GM21381 (cell line): ENCODE measurements around the gene SEC14L3.
"Not testable (repeated sequence)": the region's sequence is repeated elsewhere in the genome, so short reads cannot be mapped to it uniquely, and the experiment has no call there.

ENCODE experiments used
- ATAC-seq: cut with Tn5 transposase; IDR thresholded peaks from one replicate; pipeline ENCODE4 v1.9.1; 2021; ENCODE audit warnings: mild to moderate bottlenecking, moderate library complexity; ENCODE audit not compliant: unreplicated experiment

Gene SEC14L3

DNA sequence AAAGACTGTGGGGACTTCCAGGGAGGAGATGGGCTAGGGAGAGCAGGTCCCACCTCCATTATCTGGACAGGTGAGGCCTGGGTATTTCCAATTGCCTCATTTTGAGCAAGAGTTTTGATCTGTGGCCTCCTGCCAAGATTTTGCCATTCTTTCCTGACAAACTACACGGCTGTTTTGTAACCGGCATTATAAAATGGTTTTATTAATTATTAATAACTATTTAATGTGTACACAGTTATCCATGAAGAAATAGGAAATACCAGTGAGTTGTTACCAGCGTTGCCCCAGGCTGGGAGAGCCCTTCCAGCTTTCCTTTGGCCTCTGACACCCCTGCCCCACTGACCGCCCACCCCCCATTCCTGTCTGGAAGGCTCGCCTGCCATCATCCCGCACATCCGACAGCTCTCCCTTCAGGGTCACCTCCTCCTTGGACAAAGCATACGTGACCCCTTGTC lies 14.9 kb upstream of the SEC14L3 start:
- no peak for ATAC-seq

- ATAC-seq, result no peak
Measured at GRCh38 chr22:30486118-30486517, 14.3 kb upstream of the SEC14L3 start.

DNA sequence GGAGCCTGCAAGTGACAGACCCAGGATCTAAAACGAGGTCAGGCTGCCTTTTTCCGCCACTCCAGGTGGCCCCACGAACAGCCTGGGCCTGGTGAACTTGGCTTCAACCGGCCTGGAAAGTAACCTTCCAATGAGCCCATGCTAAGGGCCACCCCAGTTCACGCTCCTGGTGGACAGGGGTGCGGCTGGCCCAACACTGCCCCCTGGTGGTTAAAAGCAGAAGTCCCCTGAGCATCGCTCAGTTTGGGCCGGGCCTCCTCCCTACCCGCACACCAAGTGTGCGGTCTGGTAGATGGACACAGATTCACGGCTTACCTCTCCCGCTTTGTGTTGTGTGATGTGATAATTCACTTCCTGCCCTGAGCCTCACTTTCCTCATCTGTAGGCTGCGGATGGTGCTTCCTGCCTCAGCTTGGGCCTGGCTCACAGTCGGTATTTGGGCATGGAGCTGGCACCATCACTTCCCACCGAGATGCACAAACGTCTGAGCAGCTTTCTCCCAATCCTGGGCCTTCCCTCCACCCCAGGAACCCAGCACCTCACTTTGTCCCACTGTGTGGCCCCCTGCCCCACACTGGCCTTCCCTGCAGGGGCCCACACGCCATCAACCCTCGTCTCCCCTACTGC lies 13.7 kb upstream of the SEC14L3 start:
- no peak for ATAC-seq

- ATAC-seq, result no peak
Measured at GRCh38 chr22:30483169-30483568, 11.4 kb upstream of the SEC14L3 start.

DNA sequence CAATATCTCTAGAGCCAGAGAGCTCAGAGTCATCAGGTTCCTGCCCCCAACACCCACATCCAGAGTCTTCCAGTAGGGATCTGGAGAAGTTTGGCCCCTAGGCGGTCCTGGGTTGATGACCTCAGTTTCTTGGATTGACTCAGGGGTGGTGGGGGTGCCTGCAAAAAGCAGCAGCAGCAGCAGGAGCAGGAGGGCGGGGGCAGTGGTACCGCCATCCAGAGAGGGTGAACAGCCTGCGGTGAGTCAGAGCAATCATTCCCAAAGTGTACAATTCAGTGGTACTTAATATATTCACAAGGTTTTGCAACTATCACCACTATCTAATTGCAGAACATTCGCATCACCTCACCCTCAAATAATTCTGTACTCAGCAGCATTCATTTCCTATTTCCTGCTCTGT lies 9.9 kb upstream of the SEC14L3 start:
- no peak for ATAC-seq

- no peak for ATAC-seq
Measured at GRCh38 chr22:30479981-30480380, 8.2 kb upstream of the SEC14L3 start.

DNA sequence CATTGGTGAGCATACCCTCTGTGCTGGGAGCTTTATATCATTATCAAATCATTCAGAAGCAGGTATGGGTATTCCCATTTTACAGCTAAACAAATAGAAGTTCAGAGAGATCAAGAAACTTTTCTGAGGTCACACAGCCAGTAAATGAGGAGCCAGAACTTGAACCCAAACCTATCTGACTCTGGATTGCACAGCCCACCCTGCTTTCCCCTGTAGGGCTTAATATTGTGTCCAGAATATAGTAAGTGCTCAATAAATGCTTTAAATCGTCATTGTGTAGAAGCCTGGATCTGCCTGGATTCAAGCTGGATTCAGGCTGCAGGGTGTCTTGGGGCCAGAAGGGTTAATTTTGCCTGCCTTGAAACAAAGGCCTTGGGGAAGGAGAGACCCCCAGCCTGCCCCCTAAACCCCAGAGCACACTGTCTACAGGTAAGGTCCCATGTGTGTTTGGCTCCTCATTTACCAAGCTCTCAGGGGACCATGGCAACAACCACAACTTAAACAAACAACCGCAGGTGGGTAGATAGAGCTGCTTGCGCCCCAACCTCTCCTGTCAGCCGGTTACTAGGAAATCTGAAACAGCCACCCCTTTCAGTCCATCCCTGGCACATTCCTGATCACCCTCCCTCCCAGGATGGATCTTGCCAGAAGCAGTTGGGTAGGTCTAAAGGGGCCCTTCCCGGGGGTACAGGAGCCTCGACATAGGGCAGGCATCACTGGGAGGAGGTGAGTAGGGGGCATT lies 3.0 kb upstream of the SEC14L3 start:
- no peak for ATAC-seq

DNA sequence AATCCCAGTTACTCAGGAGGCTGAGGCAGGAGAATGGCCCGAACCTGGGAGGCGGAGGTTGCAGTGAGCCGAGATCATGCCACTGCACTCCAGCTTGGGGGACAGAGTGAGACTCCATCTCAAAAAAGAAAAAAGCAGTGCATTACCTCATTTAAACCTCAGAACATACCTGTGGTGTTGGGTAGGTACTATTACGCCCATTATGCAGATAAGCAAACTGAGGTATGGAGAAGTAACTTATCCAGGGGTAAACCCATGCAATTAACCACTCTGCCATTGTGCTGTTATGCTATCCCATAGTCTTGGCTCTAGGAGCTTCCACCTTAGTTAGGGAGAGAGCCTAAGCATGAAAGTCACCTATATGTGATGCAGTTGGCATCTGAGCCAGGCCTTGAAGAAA lies 2.3 kb upstream of the SEC14L3 start:
- ATAC-seq, result no peak

GRCh38 chr22:30472994-30473720 lies 1.3 kb upstream of the SEC14L3 start:
- ATAC-seq, result no peak

DNA sequence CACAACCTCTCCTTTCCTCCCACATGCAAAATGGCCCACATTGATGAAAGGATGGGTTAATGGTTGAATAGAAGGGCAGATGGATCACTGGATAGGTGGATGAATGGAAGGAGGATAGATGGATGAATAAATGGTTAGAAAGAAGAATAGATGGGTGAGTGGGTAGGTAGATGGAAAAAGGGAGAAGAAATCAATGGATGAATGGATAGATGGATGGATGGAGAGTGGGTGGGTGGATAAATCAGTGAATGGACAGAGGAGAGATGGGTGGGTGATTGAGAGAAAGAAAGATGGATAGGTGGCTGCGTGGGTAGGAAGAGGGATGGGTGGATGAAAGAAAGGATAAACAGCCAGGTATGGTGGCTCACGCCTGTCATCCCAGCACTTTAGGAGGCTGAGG lies 1.2 kb downstream of the SEC14L3 start:
- no peak for ATAC-seq

DNA sequence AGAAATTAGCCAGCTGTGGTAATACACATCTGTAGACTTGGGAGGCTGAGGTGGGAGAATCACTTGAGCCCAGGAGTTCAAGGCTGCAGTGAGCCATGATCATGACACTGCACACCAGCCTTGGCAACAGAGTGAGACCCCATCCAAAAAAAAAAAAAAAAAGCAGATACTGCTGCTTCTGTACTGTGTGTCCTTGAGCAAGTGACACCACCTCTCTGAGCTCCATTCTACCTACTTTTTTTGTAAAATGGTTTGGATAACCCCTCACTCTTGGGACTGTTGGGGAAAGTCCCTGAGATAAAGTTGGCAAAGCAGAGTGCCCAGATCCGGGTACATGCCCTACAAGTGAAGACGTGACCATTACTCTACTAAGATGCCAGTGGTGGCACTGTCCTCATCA lies 2.7 kb downstream of the SEC14L3 start:
- ATAC-seq, result no peak

GRCh38 chr22:30460555-30460954 lies 11.3 kb downstream of the SEC14L3 start:
- ATAC-seq, result not testable (repeated sequence)

DNA sequence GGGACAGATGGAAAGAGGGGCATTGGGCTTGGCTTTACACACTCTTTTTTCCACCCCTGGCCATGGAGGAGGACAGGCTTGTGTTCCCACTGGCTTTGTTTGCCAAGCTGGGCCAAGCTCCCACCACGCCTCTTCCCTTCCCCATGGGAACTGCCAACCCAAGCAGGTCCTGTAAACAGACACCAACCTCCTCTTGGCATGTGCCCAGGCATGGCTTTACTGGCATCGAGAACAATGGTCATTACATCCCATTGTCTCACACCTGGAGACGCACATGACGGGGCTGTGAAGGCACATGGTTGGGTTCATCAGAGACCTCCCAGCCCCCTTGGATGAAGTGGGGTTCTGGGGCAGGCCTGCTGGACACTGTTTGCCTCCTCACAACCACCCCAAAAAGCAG lies 11.7 kb downstream of the SEC14L3 start:
- ATAC-seq, result no peak

DNA sequence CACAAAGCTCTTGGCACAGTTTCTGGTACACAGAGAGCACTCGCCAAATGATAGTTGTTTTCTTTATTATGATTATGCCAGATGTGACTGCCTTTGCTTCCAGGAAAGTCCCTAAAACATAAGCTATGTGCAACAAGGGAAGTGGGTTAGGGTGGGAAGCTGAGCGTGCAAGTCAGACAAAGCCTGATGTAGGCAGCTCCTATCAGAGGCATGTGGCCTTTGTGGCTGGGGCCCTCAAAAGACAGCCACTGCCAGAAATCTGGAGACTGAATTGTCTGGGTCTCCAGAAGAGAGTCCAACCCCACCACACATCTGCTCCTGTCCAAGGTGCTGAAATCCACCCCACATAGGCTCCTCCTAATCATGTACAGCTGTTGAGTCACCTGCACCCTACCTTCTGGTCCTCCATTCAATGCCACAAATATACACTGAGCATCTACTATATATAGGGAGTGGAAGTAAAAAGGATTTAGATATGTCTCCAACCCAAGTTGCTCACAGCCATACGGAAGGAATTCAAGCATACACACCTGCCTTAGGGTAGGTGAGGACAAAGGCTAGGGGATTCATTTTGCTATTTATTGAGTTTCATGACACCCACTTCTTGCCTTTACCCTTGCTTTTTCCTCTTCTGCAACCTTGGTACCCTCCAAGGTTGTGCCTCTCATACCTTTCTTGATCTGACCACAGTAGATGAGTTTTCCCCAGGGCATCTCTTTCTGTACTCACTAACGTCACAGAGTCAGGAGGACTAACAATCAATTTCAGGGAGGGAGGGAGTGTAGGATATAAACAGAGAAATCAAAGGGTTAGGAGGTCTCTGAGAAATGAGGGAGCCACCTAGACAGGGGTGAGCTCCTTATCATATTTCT lies 12.4 kb downstream of the SEC14L3 start:
- ATAC-seq, result no peak

- no peak for ATAC-seq
Measured at GRCh38 chr22:30457981-30458380, 13.8 kb downstream of the SEC14L3 start.

DNA sequence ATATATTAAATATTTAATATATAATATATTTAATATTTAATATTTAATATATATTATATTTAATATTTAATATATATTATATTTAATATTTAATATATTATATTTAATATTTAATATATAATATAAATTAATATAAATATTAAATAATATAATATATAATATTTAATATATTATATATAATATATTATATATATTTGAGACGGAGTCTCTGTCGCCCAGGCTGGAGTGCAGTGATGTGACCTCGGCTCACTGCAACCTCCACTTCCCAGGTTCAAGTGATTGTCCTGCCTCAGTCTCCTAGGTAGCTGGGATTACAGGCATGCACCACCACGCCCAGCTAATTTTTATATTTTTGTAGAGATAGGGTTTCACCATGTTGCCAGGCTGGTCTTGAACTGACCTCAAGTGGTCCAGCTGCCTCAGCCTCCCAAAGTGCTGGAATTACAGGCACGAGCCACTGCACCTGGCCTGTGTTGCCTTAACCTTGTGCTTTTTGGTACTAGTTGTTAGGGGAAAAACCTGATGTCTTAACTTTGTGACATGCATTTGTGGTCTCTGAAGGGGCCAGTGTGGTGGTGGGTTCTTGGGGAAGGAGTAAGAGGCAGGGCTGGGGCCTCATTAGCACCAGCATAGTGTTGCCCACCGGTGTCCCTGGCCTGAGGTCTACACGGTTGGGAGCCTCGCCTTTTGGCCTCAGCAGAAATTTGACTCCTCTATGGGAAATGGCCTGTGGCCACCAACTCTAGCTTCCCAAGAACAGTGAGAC lies 16.6 kb downstream of the SEC14L3 start:
- ATAC-seq, result no peak

- no peak for ATAC-seq
Measured at GRCh38 chr22:30453731-30454510, 17.9 kb downstream of the SEC14L3 start.

DNA sequence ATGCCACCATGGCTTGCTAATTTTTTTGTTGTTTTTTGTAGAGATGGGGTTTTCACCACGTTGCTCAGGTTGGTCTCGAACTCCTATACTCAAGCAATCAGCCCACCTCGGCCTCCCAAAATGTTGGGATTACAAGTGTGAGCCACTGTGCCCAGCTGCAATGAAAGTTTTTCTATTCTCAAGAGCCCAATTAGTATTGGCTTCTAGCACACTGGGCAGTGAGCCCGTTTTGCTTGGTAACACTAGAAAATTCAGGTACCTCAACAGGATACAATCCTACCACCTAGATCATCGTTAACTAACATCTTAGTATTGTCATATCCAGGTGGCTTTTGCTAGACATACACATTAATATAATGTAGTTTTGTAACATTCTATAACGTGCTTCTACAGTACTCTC lies 19.0 kb downstream of the SEC14L3 start:
- ATAC-seq, result no peak

DNA sequence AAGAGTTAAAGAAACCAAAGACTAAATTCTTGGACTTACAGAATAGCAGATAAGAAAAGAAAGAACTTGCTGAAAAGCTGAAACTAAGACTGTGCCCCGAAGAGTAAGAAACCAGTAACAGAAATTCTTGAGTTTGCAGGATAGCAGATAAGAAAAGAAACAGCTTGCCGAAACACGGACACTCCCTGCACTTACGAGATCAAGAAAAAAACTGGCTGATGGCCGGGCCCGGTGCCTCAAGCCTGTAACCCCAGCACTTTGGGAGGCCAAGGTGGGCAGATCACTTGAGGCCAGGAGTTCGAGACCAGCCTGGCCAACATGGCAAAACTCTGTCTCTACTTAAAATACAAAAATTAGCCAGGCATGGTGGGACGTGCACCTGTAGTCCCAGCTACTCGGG lies 20.3 kb downstream of the SEC14L3 start:
- ATAC-seq, result not testable (repeated sequence)

GRCh38 chr22:30447656-30448055 lies 24.2 kb downstream of the SEC14L3 start:
- no peak for ATAC-seq
